ENCODE data around the gene GFOD1. TPM values are rescaled to one million over a fixed set of nuclear protein-coding genes. Genes with fewer than 3 reads are reported as not detected.

GFOD1 gene
- total RNA-seq, 1 experiment from 2014 or later = 0.62 TPM

DNA sequence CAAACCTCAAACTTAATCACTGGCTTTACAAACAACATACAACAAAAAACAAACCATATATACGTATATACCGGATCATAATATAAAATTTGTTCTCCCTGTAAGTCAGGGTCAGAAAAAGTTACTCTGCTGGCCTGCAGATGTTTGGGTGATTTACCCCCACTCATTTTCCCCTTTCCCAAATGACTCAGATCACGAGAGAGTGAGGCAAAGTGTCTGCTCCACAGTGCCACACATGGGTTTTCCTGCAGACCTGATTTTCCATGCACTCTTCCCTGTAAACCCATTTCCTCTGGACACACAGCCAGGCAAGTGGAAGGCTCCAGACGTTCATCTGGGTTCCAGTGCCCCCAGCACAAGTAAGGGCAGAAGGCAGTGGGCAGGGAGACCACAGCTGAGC lies 23.5 kb downstream of the GFOD1 start:
- CTCF ChIA-PET = no interaction called here
- POLR2A ChIA-PET = no interaction called here
- Histone ChIP-seq H3K36me3 (ENCODE audit: control insufficient read depth, insufficient read depth, low read length) (no peaks in the 10 kb centered on the region), H3K4me1 (ENCODE audit: control insufficient read depth, insufficient read depth, low read length) (no peaks in the 10 kb centered on the region), H3K4me3 (ENCODE audit: low read depth in 2 of 2, low read length in 2 of 2) (no peak overlapping the region), H3K9me3 (ENCODE audit: control insufficient read depth, insufficient read depth, low read depth, low read length) (no peaks in the 10 kb centered on the region), H3K27me3 (ENCODE audit: control insufficient read depth, insufficient read depth, low read length) (peaks cover 2% of the 10 kb centered on the region), H3K27ac (ENCODE audit: low read length) (no peak overlapping the region)
- DNase-seq (ENCODE audit: low read depth, low spot score) = no peak
- TF ChIP-seq, protein P1, sequence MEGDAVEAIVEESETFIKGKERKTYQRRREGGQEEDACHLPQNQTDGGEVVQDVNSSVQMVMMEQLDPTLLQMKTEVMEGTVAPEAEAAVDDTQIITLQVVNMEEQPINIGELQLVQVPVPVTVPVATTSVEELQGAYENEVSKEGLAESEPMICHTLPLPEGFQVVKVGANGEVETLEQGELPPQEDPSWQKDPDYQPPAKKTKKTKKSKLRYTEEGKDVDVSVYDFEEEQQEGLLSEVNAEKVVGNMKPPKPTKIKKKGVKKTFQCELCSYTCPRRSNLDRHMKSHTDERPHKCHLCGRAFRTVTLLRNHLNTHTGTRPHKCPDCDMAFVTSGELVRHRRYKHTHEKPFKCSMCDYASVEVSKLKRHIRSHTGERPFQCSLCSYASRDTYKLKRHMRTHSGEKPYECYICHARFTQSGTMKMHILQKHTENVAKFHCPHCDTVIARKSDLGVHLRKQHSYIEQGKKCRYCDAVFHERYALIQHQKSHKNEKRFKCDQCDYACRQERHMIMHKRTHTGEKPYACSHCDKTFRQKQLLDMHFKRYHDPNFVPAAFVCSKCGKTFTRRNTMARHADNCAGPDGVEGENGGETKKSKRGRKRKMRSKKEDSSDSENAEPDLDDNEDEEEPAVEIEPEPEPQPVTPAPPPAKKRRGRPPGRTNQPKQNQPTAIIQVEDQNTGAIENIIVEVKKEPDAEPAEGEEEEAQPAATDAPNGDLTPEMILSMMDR (IDR thresholded peaks at IDR 0.05) = no peak
- TF ChIP-seq POLR2AphosphoS5 (IDR thresholded peaks at IDR 0.05; ENCODE audit: low read depth, low read length) = no peak
- TF ChIP-seq REST (IDR thresholded peaks at IDR 0.05; ENCODE audit: insufficient read depth in 1 of 2, low read depth in 2 of 2, low read length in 1 of 2) = no peak
- TF ChIP-seq TCF7L2 (IDR thresholded peaks at IDR 0.05; ENCODE audit: low read depth, low read length) = no peak
- no peak for TF ChIP-seq SIN3A (IDR thresholded peaks at IDR 0.05; ENCODE audit: borderline replicate concordance, insufficient read depth, low read depth, low read length)
- no TSS peak for BruUV-seq (replicated peaks)
- ATAC-seq = no peak
- in situ Hi-C loops (cut with HindIII; ENCODE audit: low pct_unique_long_range_greater_than_20kb, low sequenced_read_pairs) (no loop called here), intact Hi-C loops (cut with micrococcal nuclease; ENCODE audit: unreplicated experiment) (no loop called here)

- ChIA-PET CTCF (no interaction called here), POLR2A (no interaction called here)
- Histone ChIP-seq H3K9me3 (ENCODE audit: control insufficient read depth, insufficient read depth, low read depth, low read length) (no peaks in the 10 kb centered on the region), H3K4me1 (ENCODE audit: control insufficient read depth, insufficient read depth, low read length) (no peaks in the 10 kb centered on the region), H3K36me3 (ENCODE audit: control insufficient read depth, insufficient read depth, low read length) (no peaks in the 10 kb centered on the region), H3K27me3 (ENCODE audit: control insufficient read depth, insufficient read depth, low read length) (peaks cover 2% of the 10 kb centered on the region), H3K27ac (ENCODE audit: low read length) (no peak overlapping the region), H3K4me3 (ENCODE audit: low read depth in 2 of 2, low read length in 2 of 2) (no peak overlapping the region)
- in situ Hi-C loops (cut with HindIII; ENCODE audit: low pct_unique_long_range_greater_than_20kb, low sequenced_read_pairs) = no loop called here
- no peak for DNase-seq (ENCODE audit: low read depth, low spot score)
- no TSS peak for BruUV-seq (replicated peaks)
- intact Hi-C loops (cut with micrococcal nuclease; ENCODE audit: unreplicated experiment) = no loop called here
- TF ChIP-seq REST (IDR thresholded peaks at IDR 0.05; ENCODE audit: insufficient read depth in 1 of 2, low read depth in 2 of 2, low read length in 1 of 2) (no peak), POLR2AphosphoS5 (IDR thresholded peaks at IDR 0.05; ENCODE audit: low read depth, low read length) (no peak), TCF7L2 (IDR thresholded peaks at IDR 0.05; ENCODE audit: low read depth, low read length) (no peak), SIN3A (IDR thresholded peaks at IDR 0.05; ENCODE audit: borderline replicate concordance, insufficient read depth, low read depth, low read length) (no peak)
- TF ChIP-seq, protein P1 (IDR thresholded peaks at IDR 0.05) = no peak
- ATAC-seq = no peak
These were observed 24.1 kb downstream of the GFOD1 start for GRCh38 chr6:13463328-13463717.

Measured in Panc1 (cell line).